Esophagus squamous epithelium (tissue), 4 donors: Measurements from ENCODE around the gene ESRRA.

Source experiments
- CTCF ChIP-seq, 6 experiments: fragments of 450-650 bp in 4 of 6; fragments of 200-600 bp in 2 of 6; sonication (generic) in 2 of 6; IDR thresholded peaks; one replicate each; pipeline ENCODE4 v1.5.1; 2016 to 2019; ENCODE audit warnings: antibody characterized with exemption in 6 of 6, mild to moderate bottlenecking in 4 of 6, moderate library complexity in 4 of 6
- POLR2A ChIP-seq, 4 donors: fragments of 450-650 bp; IDR thresholded peaks; one replicate each; pipeline ENCODE4 v1.6.1; 2017; ENCODE audit warnings: antibody characterized with exemption in 4 of 4, mild to moderate bottlenecking in 4 of 4, moderate library complexity in 3 of 4

- TF ChIP-seq CTCF (IDR thresholded peaks at IDR 0.05) (no peak), POLR2A (IDR thresholded peaks at IDR 0.05) (no peak)
Measured at GRCh38 chr11:64290352-64291261, 14.7 kb upstream of the ESRRA start.
